Measurements from ENCODE around the gene GPX4. TPM values are rescaled to one million over a fixed set of nuclear protein-coding genes. Genes with fewer than 3 reads are reported as not detected.

GPX4 gene
- total and polyA plus RNA-seq, 2 of the 13 experiments (the other 11 are each of a cell fraction or from before 2014, with no cell fraction given), result 535 to 613 TPM

DNA sequence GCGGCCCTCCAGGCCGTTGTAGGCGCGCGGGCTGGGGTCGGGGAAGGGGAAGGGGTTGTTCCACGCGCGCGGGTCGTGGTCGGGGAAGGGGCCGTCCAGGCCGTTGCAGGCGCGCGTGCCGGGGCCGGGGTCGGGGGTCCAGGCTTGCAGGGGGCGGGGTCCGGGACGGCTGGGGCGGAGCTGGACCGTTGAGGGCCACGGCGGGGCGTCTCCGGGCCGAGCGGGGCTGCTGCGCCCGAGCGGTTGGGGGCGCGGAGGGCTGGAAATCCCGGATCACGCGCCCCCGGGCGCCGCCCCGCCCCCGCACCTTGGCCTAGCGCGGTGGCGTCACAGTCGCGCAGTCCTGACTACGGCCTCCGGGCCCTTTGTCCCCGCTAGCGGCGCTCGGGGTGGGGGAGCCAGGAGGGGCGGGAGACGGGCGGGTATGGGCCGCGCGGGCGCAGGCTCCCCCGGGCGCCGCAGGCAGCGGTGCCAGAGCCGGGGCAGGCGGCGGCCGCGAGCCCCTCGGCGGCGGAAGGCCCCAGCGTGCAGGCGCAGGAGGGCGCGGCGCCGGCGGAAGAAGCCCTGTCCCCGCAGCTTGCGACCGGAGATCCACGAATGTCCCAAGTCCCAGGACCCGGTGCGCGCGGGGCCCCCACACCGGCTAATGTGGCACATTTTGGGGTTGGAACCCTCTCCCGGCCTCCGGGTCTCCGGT lies 665 bp downstream of the GPX4 start (continued):
- TF ChIP-seq POLR2A (IDR thresholded peaks at IDR 0.05; ENCODE audit: insufficient read depth in 1 of 2, low read depth in 2 of 2, low read length in 2 of 2) (0 out of 4 replicates have a peak, but pooled peaks of 1 of the 2 experiments have one; percentile 24), ZNF430 (CRISPR knock-in tag; IDR thresholded peaks at IDR 0.05) (0 out of 2 replicates have a peak, but pooled peaks have one; percentile 6), ZNF530 (CRISPR knock-in tag; IDR thresholded peaks at IDR 0.05; ENCODE audit: low read depth) (0 out of 2 replicates have a peak, but pooled peaks have one; percentile 62), ZC3H4 (CRISPR knock-in tag; IDR thresholded peaks at IDR 0.05; ENCODE audit: borderline replicate concordance) (0 out of 2 replicates have a peak, but pooled peaks have one; percentile 7), SRF (IDR thresholded peaks at IDR 0.05; ENCODE audit: low read depth, low read length) (no peak), ZMYM4 (CRISPR knock-in tag; IDR thresholded peaks at IDR 0.05) (peak; percentile 23; the same call in 1 of the 2 replicates), ZNF607 (CRISPR knock-in tag; IDR thresholded peaks at IDR 0.05; ENCODE audit: borderline replicate concordance) (0 out of 2 replicates have a peak, but pooled peaks have one; percentile 4), RBM39 (IDR thresholded peaks at IDR 0.05; ENCODE audit: low read depth, low read length, poor library complexity, severe bottlenecking) (peak; percentile 25), CREB1 (IDR thresholded peaks at IDR 0.05) (peak; percentile 49; the same call in 1 of the 2 replicates), CREB1 (CRISPR knock-in tag; IDR thresholded peaks at IDR 0.05) (no peak), PAF1 (CRISPR knock-in tag; IDR thresholded peaks at IDR 0.05) (no peak), HES4 (CRISPR knock-in tag; IDR thresholded peaks at IDR 0.05; ENCODE audit: borderline replicate concordance) (peak; percentile 30), ZNF660 (CRISPR knock-in tag; IDR thresholded peaks at IDR 0.05; ENCODE audit: borderline replicate concordance, low read depth) (no peak), ZNF274 (CRISPR knock-in tag; IDR thresholded peaks at IDR 0.05) (no peak)
- TF ChIP-seq, protein P1, sequence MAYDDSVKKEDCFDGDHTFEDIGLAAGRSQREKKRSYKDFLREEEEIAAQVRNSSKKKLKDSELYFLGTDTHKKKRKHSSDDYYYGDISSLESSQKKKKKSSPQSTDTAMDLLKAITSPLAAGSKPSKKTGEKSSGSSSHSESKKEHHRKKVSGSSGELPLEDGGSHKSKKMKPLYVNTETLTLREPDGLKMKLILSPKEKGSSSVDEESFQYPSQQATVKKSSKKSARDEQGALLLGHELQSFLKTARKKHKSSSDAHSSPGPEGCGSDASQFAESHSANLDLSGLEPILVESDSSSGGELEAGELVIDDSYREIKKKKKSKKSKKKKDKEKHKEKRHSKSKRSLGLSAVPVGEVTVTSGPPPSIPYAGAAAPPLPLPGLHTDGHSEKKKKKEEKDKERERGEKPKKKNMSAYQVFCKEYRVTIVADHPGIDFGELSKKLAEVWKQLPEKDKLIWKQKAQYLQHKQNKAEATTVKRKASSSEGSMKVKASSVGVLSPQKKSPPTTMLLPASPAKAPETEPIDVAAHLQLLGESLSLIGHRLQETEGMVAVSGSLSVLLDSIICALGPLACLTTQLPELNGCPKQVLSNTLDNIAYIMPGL (CRISPR knock-in tag; IDR thresholded peaks at IDR 0.05; ENCODE audit: borderline replicate concordance in 1 of 2, low read depth in 1 of 2), result peak in 1 of 2 experiments; percentile 8; a peak in 1 of 4 replicates
- TF ChIP-seq, protein P2, sequence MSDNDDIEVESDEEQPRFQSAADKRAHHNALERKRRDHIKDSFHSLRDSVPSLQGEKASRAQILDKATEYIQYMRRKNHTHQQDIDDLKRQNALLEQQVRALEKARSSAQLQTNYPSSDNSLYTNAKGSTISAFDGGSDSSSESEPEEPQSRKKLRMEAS (IDR thresholded peaks at IDR 0.05), result peak; percentile 10; the same call in 1 of the 2 replicates
- TF ChIP-seq, protein P3, sequence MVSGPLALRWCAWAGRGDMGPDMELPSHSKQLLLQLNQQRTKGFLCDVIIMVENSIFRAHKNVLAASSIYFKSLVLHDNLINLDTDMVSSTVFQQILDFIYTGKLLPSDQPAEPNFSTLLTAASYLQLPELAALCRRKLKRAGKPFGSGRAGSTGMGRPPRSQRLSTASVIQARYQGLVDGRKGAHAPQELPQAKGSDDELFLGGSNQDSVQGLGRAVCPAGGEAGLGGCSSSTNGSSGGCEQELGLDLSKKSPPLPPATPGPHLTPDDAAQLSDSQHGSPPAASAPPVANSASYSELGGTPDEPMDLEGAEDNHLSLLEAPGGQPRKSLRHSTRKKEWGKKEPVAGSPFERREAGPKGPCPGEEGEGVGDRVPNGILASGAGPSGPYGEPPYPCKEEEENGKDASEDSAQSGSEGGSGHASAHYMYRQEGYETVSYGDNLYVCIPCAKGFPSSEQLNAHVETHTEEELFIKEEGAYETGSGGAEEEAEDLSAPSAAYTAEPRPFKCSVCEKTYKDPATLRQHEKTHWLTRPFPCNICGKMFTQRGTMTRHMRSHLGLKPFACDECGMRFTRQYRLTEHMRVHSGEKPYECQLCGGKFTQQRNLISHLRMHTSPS (CRISPR knock-in tag; IDR thresholded peaks at IDR 0.05; ENCODE audit: low read depth), result no peak
- TF ChIP-seq, protein P4, sequence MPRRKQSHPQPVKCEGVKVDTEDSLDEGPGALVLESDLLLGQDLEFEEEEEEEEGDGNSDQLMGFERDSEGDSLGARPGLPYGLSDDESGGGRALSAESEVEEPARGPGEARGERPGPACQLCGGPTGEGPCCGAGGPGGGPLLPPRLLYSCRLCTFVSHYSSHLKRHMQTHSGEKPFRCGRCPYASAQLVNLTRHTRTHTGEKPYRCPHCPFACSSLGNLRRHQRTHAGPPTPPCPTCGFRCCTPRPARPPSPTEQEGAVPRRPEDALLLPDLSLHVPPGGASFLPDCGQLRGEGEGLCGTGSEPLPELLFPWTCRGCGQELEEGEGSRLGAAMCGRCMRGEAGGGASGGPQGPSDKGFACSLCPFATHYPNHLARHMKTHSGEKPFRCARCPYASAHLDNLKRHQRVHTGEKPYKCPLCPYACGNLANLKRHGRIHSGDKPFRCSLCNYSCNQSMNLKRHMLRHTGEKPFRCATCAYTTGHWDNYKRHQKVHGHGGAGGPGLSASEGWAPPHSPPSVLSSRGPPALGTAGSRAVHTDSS (CRISPR knock-in tag; conservative IDR thresholded peaks at IDR 0.05), result no peak
- TF ChIP-seq, protein P5, sequence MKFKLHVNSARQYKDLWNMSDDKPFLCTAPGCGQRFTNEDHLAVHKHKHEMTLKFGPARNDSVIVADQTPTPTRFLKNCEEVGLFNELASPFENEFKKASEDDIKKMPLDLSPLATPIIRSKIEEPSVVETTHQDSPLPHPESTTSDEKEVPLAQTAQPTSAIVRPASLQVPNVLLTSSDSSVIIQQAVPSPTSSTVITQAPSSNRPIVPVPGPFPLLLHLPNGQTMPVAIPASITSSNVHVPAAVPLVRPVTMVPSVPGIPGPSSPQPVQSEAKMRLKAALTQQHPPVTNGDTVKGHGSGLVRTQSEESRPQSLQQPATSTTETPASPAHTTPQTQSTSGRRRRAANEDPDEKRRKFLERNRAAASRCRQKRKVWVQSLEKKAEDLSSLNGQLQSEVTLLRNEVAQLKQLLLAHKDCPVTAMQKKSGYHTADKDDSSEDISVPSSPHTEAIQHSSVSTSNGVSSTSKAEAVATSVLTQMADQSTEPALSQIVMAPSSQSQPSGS (CRISPR knock-in tag; IDR thresholded peaks at IDR 0.05), result no peak
- TF ChIP-seq, protein P6, sequence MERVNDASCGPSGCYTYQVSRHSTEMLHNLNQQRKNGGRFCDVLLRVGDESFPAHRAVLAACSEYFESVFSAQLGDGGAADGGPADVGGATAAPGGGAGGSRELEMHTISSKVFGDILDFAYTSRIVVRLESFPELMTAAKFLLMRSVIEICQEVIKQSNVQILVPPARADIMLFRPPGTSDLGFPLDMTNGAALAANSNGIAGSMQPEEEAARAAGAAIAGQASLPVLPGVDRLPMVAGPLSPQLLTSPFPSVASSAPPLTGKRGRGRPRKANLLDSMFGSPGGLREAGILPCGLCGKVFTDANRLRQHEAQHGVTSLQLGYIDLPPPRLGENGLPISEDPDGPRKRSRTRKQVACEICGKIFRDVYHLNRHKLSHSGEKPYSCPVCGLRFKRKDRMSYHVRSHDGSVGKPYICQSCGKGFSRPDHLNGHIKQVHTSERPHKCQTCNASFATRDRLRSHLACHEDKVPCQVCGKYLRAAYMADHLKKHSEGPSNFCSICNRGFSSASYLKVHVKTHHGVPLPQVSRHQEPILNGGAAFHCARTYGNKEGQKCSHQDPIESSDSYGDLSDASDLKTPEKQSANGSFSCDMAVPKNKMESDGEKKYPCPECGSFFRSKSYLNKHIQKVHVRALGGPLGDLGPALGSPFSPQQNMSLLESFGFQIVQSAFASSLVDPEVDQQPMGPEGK (CRISPR knock-in tag; IDR thresholded peaks at IDR 0.05), result peak; percentile 88
